HEK293 (cell line): ENCODE data around the gene PRR16.

ENCODE experiments used
- CTCF ChIA-PET: fragments of 350-600 bp; formaldehyde crosslinking; extraction: SDS; loops from one replicate; lab custom pipeline; 2021; ENCODE audit warnings: antibody characterized with exemption; lab: Yijun Ruan, JAX
- POLR2A ChIA-PET: fragments of 300-600 bp; formaldehyde crosslinking; extraction: SDS; loops from one replicate; lab custom pipeline; 2020; ENCODE audit warnings: antibody characterized with exemption, inconsistent platforms; lab: Yijun Ruan, JAX
- H3K27ac ChIP-seq: fragments of 200-500 bp; sonication (Bioruptor generic); 2 replicates; pipeline ENCODE4 v1.5.1; 2014; ENCODE audit warnings: low read depth, low read length, control low read depth, inconsistent platforms; ENCODE audit errors: extremely low read depth
- H3K36me3 ChIP-seq, 2 experiments: fragments of 200-500 bp in 1 of 2; sonication (Bioruptor generic) in 1 of 2; 1 replicate in 1 of 2; 2 replicates in 1 of 2; pipeline ENCODE4 v1.5.1; 2014 to 2017; ENCODE audit warnings: inconsistent platforms in 2 of 2, low read length in 2 of 2; ENCODE audit not compliant: control insufficient read depth in 2 of 2, insufficient read depth in 1 of 2
- H3K4me1 ChIP-seq: fragments of 200-500 bp; sonication (Bioruptor generic); 2 replicates; pipeline ENCODE4 v1.5.1; 2014; ENCODE audit warnings: mild to moderate bottlenecking, low read length, inconsistent platforms; ENCODE audit not compliant: control insufficient read depth, insufficient read depth
- H3K4me3 ChIP-seq: 2 replicates; pipeline ENCODE4 v1.5.1; 2011; ENCODE audit warnings: low read depth, mild to moderate bottlenecking, control low read depth, low read length, moderate library complexity
- H3K9me3 ChIP-seq: fragments of 200-500 bp; sonication (Bioruptor generic); 2 replicates; pipeline ENCODE4 v1.5.1; 2014; ENCODE audit warnings: low read depth, low read length, inconsistent platforms; ENCODE audit not compliant: control insufficient read depth, insufficient read depth
- BCL11A ChIP-seq: fragments of 450-650 bp; formaldehyde crosslinking; IDR thresholded peaks from 2 replicates; pipeline ENCODE4 v1.5.1; 2016; ENCODE audit warnings: low read depth, missing biosample characterization, missing genetic modification characterization
- KLF10 ChIP-seq: fragments of 450-650 bp; IDR thresholded peaks from 2 replicates; pipeline ENCODE4 v1.5.1; 2018; ENCODE audit warnings: missing biosample characterization, mild to moderate bottlenecking, missing genetic modification characterization
- OVOL3 ChIP-seq: fragments of 450-650 bp; formaldehyde crosslinking; IDR thresholded peaks from 2 replicates; pipeline ENCODE4 v1.5.1; 2016; ENCODE audit warnings: missing biosample characterization, missing genetic modification characterization
- PRDM10 ChIP-seq: fragments of 450-650 bp; formaldehyde crosslinking; IDR thresholded peaks from 2 replicates; pipeline ENCODE4 v1.5.1; 2016; ENCODE audit warnings: missing biosample characterization, missing genetic modification characterization
- WT1 ChIP-seq: fragments of 450-650 bp; formaldehyde crosslinking; IDR thresholded peaks from 2 replicates; pipeline ENCODE4 v1.5.1; 2016; ENCODE audit warnings: missing biosample characterization, missing genetic modification characterization
- ZFP37 ChIP-seq: fragments of 450-650 bp; formaldehyde crosslinking; IDR thresholded peaks from 2 replicates; pipeline ENCODE4 v1.5.1; 2016; ENCODE audit warnings: missing biosample characterization, missing genetic modification characterization
- ZNF155 ChIP-seq: fragments of 450-650 bp; formaldehyde crosslinking; IDR thresholded peaks from 2 replicates; pipeline ENCODE4 v1.5.1; 2016; ENCODE audit warnings: missing biosample characterization, missing genetic modification characterization
- ZNF223 ChIP-seq: fragments of 450-650 bp; formaldehyde crosslinking; IDR thresholded peaks from 2 replicates; pipeline ENCODE4 v1.5.1; 2016; ENCODE audit warnings: missing biosample characterization, missing genetic modification characterization
- ZNF24 ChIP-seq: fragments of 450-650 bp; formaldehyde crosslinking; IDR thresholded peaks from 2 replicates; pipeline ENCODE4 v1.5.1; 2016; ENCODE audit warnings: missing biosample characterization, missing genetic modification characterization
- ZNF416 ChIP-seq: fragments of 450-650 bp; formaldehyde crosslinking; IDR thresholded peaks from 2 replicates; pipeline ENCODE4 v1.5.1; 2016; ENCODE audit warnings: missing biosample characterization, missing genetic modification characterization
- ZNF529 ChIP-seq: fragments of 450-650 bp; formaldehyde crosslinking; IDR thresholded peaks from 2 replicates; pipeline ENCODE4 v1.5.1; 2017; ENCODE audit warnings: missing genetic modification characterization, missing biosample characterization; ENCODE audit not compliant: insufficient replicate concordance
- ZNF544 ChIP-seq: fragments of 450-650 bp; formaldehyde crosslinking; IDR thresholded peaks from 2 replicates; pipeline ENCODE4 v1.5.0; 2017; ENCODE audit warnings: missing biosample characterization, missing genetic modification characterization
- ZNF596 ChIP-seq: fragments of 450-650 bp; IDR thresholded peaks from 2 replicates; pipeline ENCODE4 v1.5.0; 2018; ENCODE audit warnings: missing biosample characterization, mild to moderate bottlenecking, missing genetic modification characterization, moderate library complexity
- ZNF610 ChIP-seq: fragments of 450-650 bp; formaldehyde crosslinking; IDR thresholded peaks from 2 replicates; pipeline ENCODE4 v1.5.1; 2016; ENCODE audit warnings: missing biosample characterization, missing genetic modification characterization, borderline replicate concordance
- ZNF624 ChIP-seq: fragments of 450-650 bp; formaldehyde crosslinking; IDR thresholded peaks from 2 replicates; pipeline ENCODE4 v1.5.1; 2017; ENCODE audit warnings: missing biosample characterization, missing genetic modification characterization
- ZNF626 ChIP-seq: fragments of 450-650 bp; sonication (Bioruptor Pico); formaldehyde crosslinking; IDR thresholded peaks from 2 replicates; pipeline ENCODE4 v1.5.1; 2018; ENCODE audit warnings: missing biosample characterization, missing genetic modification characterization, inconsistent platforms
- ZNF658 ChIP-seq: fragments of 450-650 bp; formaldehyde crosslinking; IDR thresholded peaks from 2 replicates; pipeline ENCODE4; 2016; ENCODE audit warnings: missing biosample characterization, missing genetic modification characterization
- ZNF664 ChIP-seq: fragments of 450-650 bp; formaldehyde crosslinking; IDR thresholded peaks from 2 replicates; pipeline ENCODE4 v1.5.1; 2016; ENCODE audit warnings: missing biosample characterization, missing genetic modification characterization
- ZNF776 ChIP-seq: fragments of 450-650 bp; formaldehyde crosslinking; IDR thresholded peaks from 2 replicates; pipeline ENCODE4 v1.5.0; 2017; ENCODE audit warnings: missing biosample characterization, missing genetic modification characterization, borderline replicate concordance
- TF ChIP-seq, protein P1 (sequence below): fragments of 450-650 bp; formaldehyde crosslinking; IDR thresholded peaks from 2 replicates; pipeline ENCODE4 v1.5.1; 2016; ENCODE audit warnings: missing biosample characterization, missing genetic modification characterization
- TF ChIP-seq, protein P2 (sequence below): fragments of 450-650 bp; formaldehyde crosslinking; IDR thresholded peaks from 2 replicates; pipeline ENCODE4 v1.5.1; 2017; ENCODE audit warnings: missing biosample characterization, mild to moderate bottlenecking, missing genetic modification characterization, moderate library complexity
- TF ChIP-seq, protein P3 (sequence below): fragments of 450-650 bp; formaldehyde crosslinking; IDR thresholded peaks from 2 replicates; pipeline ENCODE4 v1.5.1; 2016; ENCODE audit warnings: missing biosample characterization, missing genetic modification characterization, borderline replicate concordance
- TF ChIP-seq, protein P4 (sequence below): fragments of 450-650 bp; formaldehyde crosslinking; IDR thresholded peaks from 2 replicates; pipeline ENCODE4 v1.5.1; 2016; ENCODE audit warnings: missing biosample characterization, missing genetic modification characterization

PRR16 gene

DNA sequence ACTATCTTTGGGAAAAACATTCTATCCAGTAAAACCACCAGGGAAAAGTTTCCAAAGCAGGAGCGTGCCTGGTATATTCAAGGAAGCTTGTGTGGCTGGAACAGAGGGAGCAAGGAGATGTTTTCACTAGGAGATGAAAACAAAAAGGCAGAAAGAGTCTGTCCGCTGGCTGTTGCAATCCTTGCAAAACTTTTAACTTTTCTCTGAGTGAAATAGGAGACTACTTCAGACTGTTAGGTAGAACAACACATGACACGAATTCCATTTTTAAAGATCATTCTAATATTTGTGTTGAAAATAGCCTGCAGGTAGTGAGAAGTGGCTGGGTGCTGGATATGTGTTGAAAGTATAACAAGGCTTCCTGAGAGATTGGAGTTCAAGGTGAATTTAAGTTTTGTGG lies 69.5 kb downstream of the PRR16 start:
- CTCF ChIA-PET = no interaction called here

GRCh38 chr5:120535900-120536299 lies 71.8 kb downstream of the PRR16 start:
- no peak overlapping the region for H3K4me3 ChIP-seq
- no peak for TF ChIP-seq KLF10 (tag by site-specific recombination)
- TF ChIP-seq ZNF155 (tag by site-specific recombination) = no peak
- TF ChIP-seq, protein P1, sequence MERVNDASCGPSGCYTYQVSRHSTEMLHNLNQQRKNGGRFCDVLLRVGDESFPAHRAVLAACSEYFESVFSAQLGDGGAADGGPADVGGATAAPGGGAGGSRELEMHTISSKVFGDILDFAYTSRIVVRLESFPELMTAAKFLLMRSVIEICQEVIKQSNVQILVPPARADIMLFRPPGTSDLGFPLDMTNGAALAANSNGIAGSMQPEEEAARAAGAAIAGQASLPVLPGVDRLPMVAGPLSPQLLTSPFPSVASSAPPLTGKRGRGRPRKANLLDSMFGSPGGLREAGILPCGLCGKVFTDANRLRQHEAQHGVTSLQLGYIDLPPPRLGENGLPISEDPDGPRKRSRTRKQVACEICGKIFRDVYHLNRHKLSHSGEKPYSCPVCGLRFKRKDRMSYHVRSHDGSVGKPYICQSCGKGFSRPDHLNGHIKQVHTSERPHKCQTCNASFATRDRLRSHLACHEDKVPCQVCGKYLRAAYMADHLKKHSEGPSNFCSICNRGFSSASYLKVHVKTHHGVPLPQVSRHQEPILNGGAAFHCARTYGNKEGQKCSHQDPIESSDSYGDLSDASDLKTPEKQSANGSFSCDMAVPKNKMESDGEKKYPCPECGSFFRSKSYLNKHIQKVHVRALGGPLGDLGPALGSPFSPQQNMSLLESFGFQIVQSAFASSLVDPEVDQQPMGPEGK (tag by site-specific recombination) = no peak
- TF ChIP-seq, protein P2, sequence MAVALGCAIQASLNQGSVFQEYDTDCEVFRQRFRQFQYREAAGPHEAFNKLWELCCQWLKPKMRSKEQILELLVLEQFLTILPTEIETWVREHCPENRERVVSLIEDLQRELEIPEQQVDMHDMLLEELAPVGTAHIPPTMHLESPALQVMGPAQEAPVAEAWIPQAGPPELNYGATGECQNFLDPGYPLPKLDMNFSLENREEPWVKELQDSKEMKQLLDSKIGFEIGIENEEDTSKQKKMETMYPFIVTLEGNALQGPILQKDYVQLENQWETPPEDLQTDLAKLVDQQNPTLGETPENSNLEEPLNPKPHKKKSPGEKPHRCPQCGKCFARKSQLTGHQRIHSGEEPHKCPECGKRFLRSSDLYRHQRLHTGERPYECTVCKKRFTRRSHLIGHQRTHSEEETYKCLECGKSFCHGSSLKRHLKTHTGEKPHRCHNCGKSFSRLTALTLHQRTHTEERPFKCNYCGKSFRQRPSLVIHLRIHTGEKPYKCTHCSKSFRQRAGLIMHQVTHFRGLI (tag by site-specific recombination) = no peak
- no peak for TF ChIP-seq PRDM10
- no peak for TF ChIP-seq ZNF416 (tag by site-specific recombination)
- TF ChIP-seq ZNF529 (tag by site-specific recombination) = no peak
- no peak for TF ChIP-seq WT1 (tag by site-specific recombination)
- TF ChIP-seq ZNF544 = no peak
- no peak for TF ChIP-seq ZFP37 (tag by site-specific recombination)
- no peak for TF ChIP-seq ZNF664 (tag by site-specific recombination)
- no peak for TF ChIP-seq ZNF624 (tag by site-specific recombination)
- TF ChIP-seq ZNF658 = no peak
- TF ChIP-seq ZNF626 (tag by site-specific recombination) = no peak
- no peak for TF ChIP-seq ZNF610 (tag by site-specific recombination)
- TF ChIP-seq, all 188 proteins: peak for 0
- Histone ChIP-seq H3K9me3 (no peaks in the 10 kb centered on the region), H3K27ac (no peak overlapping the region), H3K4me1 (no peaks in the 10 kb centered on the region), H3K36me3 (no peaks in the 10 kb centered on the region)
- ChIA-PET POLR2A (no interaction called here), CTCF (no interaction called here)

More for the DNA sequence above, 69.5 kb downstream of the PRR16 start:
- Histone ChIP-seq H3K4me1 (no peaks in the 10 kb centered on the region), H3K27ac (no peak overlapping the region), H3K4me3 (no peak overlapping the region), H3K36me3 (no peaks in the 10 kb centered on the region), H3K9me3 (no peaks in the 10 kb centered on the region)
- TF ChIP-seq ZNF596 (no peak), OVOL3 (no peak), BCL11A (tag by site-specific recombination) (no peak), ZNF24 (tag by site-specific recombination) (no peak), ZNF223 (tag by site-specific recombination) (no peak), ZNF776 (tag by site-specific recombination) (no peak)
- TF ChIP-seq, protein P3, sequence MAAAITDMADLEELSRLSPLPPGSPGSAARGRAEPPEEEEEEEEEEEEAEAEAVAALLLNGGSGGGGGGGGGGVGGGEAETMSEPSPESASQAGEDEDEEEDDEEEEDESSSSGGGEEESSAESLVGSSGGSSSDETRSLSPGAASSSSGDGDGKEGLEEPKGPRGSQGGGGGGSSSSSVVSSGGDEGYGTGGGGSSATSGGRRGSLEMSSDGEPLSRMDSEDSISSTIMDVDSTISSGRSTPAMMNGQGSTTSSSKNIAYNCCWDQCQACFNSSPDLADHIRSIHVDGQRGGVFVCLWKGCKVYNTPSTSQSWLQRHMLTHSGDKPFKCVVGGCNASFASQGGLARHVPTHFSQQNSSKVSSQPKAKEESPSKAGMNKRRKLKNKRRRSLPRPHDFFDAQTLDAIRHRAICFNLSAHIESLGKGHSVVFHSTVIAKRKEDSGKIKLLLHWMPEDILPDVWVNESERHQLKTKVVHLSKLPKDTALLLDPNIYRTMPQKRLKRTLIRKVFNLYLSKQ = no peak
- TF ChIP-seq, protein P4, sequence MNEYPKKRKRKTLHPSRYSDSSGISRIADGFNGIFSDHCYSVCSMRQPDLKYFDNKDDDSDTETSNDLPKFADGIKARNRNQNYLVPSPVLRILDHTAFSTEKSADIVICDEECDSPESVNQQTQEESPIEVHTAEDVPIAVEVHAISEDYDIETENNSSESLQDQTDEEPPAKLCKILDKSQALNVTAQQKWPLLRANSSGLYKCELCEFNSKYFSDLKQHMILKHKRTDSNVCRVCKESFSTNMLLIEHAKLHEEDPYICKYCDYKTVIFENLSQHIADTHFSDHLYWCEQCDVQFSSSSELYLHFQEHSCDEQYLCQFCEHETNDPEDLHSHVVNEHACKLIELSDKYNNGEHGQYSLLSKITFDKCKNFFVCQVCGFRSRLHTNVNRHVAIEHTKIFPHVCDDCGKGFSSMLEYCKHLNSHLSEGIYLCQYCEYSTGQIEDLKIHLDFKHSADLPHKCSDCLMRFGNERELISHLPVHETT (tag by site-specific recombination) = no peak
- POLR2A ChIA-PET = no interaction called here
